ENCODE results near the gene PRXL2B.
"Not testable (repeated sequence)": the region's sequence is repeated elsewhere in the genome, so short reads cannot be mapped to it uniquely, and the experiment has no call there.

DNA sequence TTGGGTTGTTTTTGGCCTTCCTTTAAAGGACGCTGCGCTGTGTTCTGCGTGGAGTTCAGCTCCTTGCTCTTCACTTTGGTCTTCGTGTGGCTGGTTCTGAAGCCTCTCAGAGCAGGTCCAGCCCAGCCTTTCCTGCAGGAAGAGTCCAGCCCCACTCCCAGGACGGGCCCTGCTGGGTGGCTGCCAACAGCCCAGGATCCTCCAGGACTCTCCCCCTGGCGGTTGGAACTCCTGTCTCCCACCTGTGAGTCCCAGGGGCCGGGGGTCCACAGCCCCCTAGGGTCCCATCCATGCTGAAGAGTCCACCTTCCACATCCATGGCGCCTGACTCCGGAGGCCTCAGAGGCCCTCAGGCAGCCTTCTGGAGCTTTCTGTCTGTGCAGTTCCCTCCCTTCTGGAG lies 35.0 kb upstream of the PRXL2B start:
- not testable (repeated sequence) for TF ChIP-seq POLR2A (IDR thresholded peaks at IDR 0.05)
- TF ChIP-seq, protein P1, sequence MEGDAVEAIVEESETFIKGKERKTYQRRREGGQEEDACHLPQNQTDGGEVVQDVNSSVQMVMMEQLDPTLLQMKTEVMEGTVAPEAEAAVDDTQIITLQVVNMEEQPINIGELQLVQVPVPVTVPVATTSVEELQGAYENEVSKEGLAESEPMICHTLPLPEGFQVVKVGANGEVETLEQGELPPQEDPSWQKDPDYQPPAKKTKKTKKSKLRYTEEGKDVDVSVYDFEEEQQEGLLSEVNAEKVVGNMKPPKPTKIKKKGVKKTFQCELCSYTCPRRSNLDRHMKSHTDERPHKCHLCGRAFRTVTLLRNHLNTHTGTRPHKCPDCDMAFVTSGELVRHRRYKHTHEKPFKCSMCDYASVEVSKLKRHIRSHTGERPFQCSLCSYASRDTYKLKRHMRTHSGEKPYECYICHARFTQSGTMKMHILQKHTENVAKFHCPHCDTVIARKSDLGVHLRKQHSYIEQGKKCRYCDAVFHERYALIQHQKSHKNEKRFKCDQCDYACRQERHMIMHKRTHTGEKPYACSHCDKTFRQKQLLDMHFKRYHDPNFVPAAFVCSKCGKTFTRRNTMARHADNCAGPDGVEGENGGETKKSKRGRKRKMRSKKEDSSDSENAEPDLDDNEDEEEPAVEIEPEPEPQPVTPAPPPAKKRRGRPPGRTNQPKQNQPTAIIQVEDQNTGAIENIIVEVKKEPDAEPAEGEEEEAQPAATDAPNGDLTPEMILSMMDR (IDR thresholded peaks at IDR 0.05) = not testable (repeated sequence)
